SK-N-SH (cell line): ENCODE results near the gene CARS2.
"Not testable (repeated sequence)": the region's sequence is repeated elsewhere in the genome, so short reads cannot be mapped to it uniquely, and the experiment has no call there.

Experiments used
- CHD2 ChIP-seq: fragments of 150-350 bp; IDR thresholded peaks from 2 replicates; pipeline ENCODE4 v1.6.1; 2018; ENCODE audit warnings: low read length; ENCODE audit not compliant: partially characterized antibody
- CTCF ChIP-seq: fragments of 200-600 bp; sonication (generic); IDR thresholded peaks from 2 replicates; pipeline ENCODE4 v1.6.1; 2017; ENCODE audit warnings: antibody characterized with exemption, mild to moderate bottlenecking, moderate library complexity
- ELF1 ChIP-seq: IDR thresholded peaks from 2 replicates; pipeline ENCODE4 v1.4.0; 2012
- EP300 ChIP-seq, 2 experiments: IDR thresholded peaks; 2 replicates each; pipeline versions ENCODE4 v1.4.0 to v1.6.1; 2012; ENCODE audit warnings: borderline replicate concordance in 1 of 2, low read depth in 1 of 2, low read length in 1 of 2
- FOXJ3 ChIP-seq: sonication (generic); formaldehyde crosslinking; IDR thresholded peaks from 2 replicates; pipeline ENCODE4 v1.5.1; 2020; ENCODE audit warnings: mild to moderate bottlenecking, missing genetic modification reagents
- GATA2 ChIP-seq: sonication (generic); formaldehyde crosslinking; IDR thresholded peaks from 2 replicates; pipeline ENCODE4 v1.5.0; 2020; ENCODE audit warnings: mild to moderate bottlenecking, missing genetic modification reagents
- MAX ChIP-seq: IDR thresholded peaks from 2 replicates; pipeline ENCODE4 v1.4.0; 2012; ENCODE audit warnings: low read depth
- POLR2AphosphoS5 ChIP-seq: IDR thresholded peaks from 2 replicates; pipeline ENCODE4 v1.6.1; 2012; ENCODE audit warnings: low read depth, low read length
- RCOR1 ChIP-seq: fragments of 150-350 bp; IDR thresholded peaks from 2 replicates; pipeline ENCODE4 v1.6.1; 2017; ENCODE audit warnings: antibody characterized with exemption, low read length
- REST ChIP-seq: IDR thresholded peaks from 2 replicates; pipeline ENCODE4 v1.6.1; 2012; ENCODE audit warnings: mild to moderate bottlenecking, low read depth, low read length, moderate library complexity
- TAF1 ChIP-seq: IDR thresholded peaks from 2 replicates; pipeline ENCODE4 v1.6.1; 2012; ENCODE audit warnings: low read depth, mild to moderate bottlenecking, low read length, moderate library complexity, borderline replicate concordance
- USF1 ChIP-seq: IDR thresholded peaks from 2 replicates; pipeline ENCODE4 v1.4.0; 2012; ENCODE audit warnings: low read depth, borderline replicate concordance

- TF ChIP-seq CTCF; POLR2AphosphoS5; TAF1; GATA2 (CRISPR knock-in tag); MAX; USF1; CHD2; FOXJ3 (CRISPR knock-in tag); RCOR1; REST; EP300 (IDR thresholded peaks at IDR 0.05; ENCODE audit: borderline replicate concordance in 1 of 2, low read depth in 1 of 2, low read length in 1 of 2); ELF1: not testable (repeated sequence)
Observed at GRCh38 chr13:110669814-110670213, 36.1 kb downstream of the CARS2 start.
